Neuron (in vitro differentiated cells): ENCODE data around the gene GTF2H4.

Experiments used
- H2AFZ ChIP-seq: one replicate; pipeline ENCODE4 v1.6.1; 2013; ENCODE audit warnings: low read depth, mild to moderate bottlenecking, inconsistent platforms, low read length, moderate library complexity
- H3K27me3 ChIP-seq: one replicate; pipeline ENCODE4 v1.6.1; 2013; ENCODE audit warnings: low read length; ENCODE audit not compliant: insufficient read depth
- H3K36me3 ChIP-seq: one replicate; pipeline ENCODE4 v1.6.1; 2013; ENCODE audit warnings: low read length; ENCODE audit not compliant: insufficient read depth
- H3K4me1 ChIP-seq: one replicate; pipeline ENCODE4 v1.6.1; 2013; ENCODE audit warnings: low read length; ENCODE audit not compliant: insufficient read depth
- H3K4me3 ChIP-seq: 2 replicates; pipeline ENCODE4 v1.5.1; 2013; ENCODE audit warnings: mild to moderate bottlenecking, low read length, moderate library complexity
- H3K9me3 ChIP-seq: one replicate; pipeline ENCODE4 v1.6.1; 2013; ENCODE audit warnings: low read length

The GTF2H4 gene

GRCh38 chr6:30885999-30886896 lies 21.8 kb upstream of the GTF2H4 start:
- Histone ChIP-seq H3K36me3 (peaks cover 40% of the 10 kb centered on the region), H3K4me3 (peak overlapping the region; percentile 69), H3K27me3 (no peaks in the 10 kb centered on the region), H3K4me1 (peaks cover 45% of the 10 kb centered on the region), H2AFZ (no peak overlapping the region), H3K9me3 (no peaks in the 10 kb centered on the region)

- Histone ChIP-seq H2AFZ (no peak overlapping the region), H3K27me3 (no peaks in the 10 kb centered on the region), H3K36me3 (peaks cover 47% of the 10 kb centered on the region), H3K4me1 (peaks cover 43% of the 10 kb centered on the region), H3K9me3 (no peaks in the 10 kb centered on the region), H3K4me3 (peak overlapping the region; percentile 69)
Measured at GRCh38 chr6:30886897-30887255, 21.1 kb upstream of the GTF2H4 start.

GRCh38 chr6:30887901-30888815 lies 19.8 kb upstream of the GTF2H4 start:
- Histone ChIP-seq H3K27me3 (no peaks in the 10 kb centered on the region), H3K4me1 (peaks cover 33% of the 10 kb centered on the region), H3K4me3 (no peak overlapping the region), H2AFZ (no peak overlapping the region), H3K9me3 (no peaks in the 10 kb centered on the region), H3K36me3 (peaks cover 60% of the 10 kb centered on the region)

- no peak overlapping the region for H2AFZ ChIP-seq
- peaks cover 29% of the 10 kb centered on the region for H3K4me1 ChIP-seq
- no peak overlapping the region for H3K4me3 ChIP-seq
- H3K36me3 ChIP-seq = peaks cover 67% of the 10 kb centered on the region
- no peaks in the 10 kb centered on the region for H3K27me3 ChIP-seq
- no peaks in the 10 kb centered on the region for H3K9me3 ChIP-seq
Measured at GRCh38 chr6:30888816-30889495, 19.1 kb upstream of the GTF2H4 start.

GRCh38 chr6:30889496-30889885 lies 18.5 kb upstream of the GTF2H4 start:
- Histone ChIP-seq H3K4me3 (no peak overlapping the region), H2AFZ (no peak overlapping the region), H3K9me3 (no peaks in the 10 kb centered on the region), H3K36me3 (peaks cover 72% of the 10 kb centered on the region), H3K27me3 (no peaks in the 10 kb centered on the region), H3K4me1 (peaks cover 29% of the 10 kb centered on the region)

- no peaks in the 10 kb centered on the region for H3K27me3 ChIP-seq
- H2AFZ ChIP-seq = no peak overlapping the region
- H3K4me3 ChIP-seq = no peak overlapping the region
- peaks cover 24% of the 10 kb centered on the region for H3K4me1 ChIP-seq
- H3K36me3 ChIP-seq = peaks cover 78% of the 10 kb centered on the region
- H3K9me3 ChIP-seq = no peaks in the 10 kb centered on the region
Measured at GRCh38 chr6:30889921-30890645, 17.9 kb upstream of the GTF2H4 start.

GRCh38 chr6:30890646-30891449 lies 17.2 kb upstream of the GTF2H4 start:
- Histone ChIP-seq H3K4me3 (no peak overlapping the region), H3K4me1 (peaks cover 17% of the 10 kb centered on the region), H3K27me3 (no peaks in the 10 kb centered on the region), H3K36me3 (peaks cover 80% of the 10 kb centered on the region), H2AFZ (no peak overlapping the region), H3K9me3 (no peaks in the 10 kb centered on the region)

GRCh38 chr6:30891450-30891723 lies 16.6 kb upstream of the GTF2H4 start:
- H3K4me1 ChIP-seq = peaks cover 12% of the 10 kb centered on the region
- H3K27me3 ChIP-seq = no peaks in the 10 kb centered on the region
- H2AFZ ChIP-seq = no peak overlapping the region
- H3K4me3 ChIP-seq = no peak overlapping the region
- H3K36me3 ChIP-seq = peaks cover 85% of the 10 kb centered on the region
- H3K9me3 ChIP-seq = no peaks in the 10 kb centered on the region

- no peak overlapping the region for H2AFZ ChIP-seq
- H3K4me3 ChIP-seq = no peak overlapping the region
- H3K9me3 ChIP-seq = no peaks in the 10 kb centered on the region
- peaks cover 6% of the 10 kb centered on the region for H3K4me1 ChIP-seq
- H3K36me3 ChIP-seq = peaks cover 91% of the 10 kb centered on the region
- no peaks in the 10 kb centered on the region for H3K27me3 ChIP-seq
Measured at GRCh38 chr6:30891816-30892538, 16.0 kb upstream of the GTF2H4 start.

- no peaks in the 10 kb centered on the region for H3K4me1 ChIP-seq
- peaks cover 98% of the 10 kb centered on the region for H3K36me3 ChIP-seq
- H2AFZ ChIP-seq = no peak overlapping the region
- H3K27me3 ChIP-seq = no peaks in the 10 kb centered on the region
- no peak overlapping the region for H3K4me3 ChIP-seq
- no peaks in the 10 kb centered on the region for H3K9me3 ChIP-seq
Measured at GRCh38 chr6:30893001-30893591, 14.9 kb upstream of the GTF2H4 start.

- Histone ChIP-seq H3K4me1 (no peaks in the 10 kb centered on the region), H3K4me3 (no peak overlapping the region), H3K36me3 (peaks cover 98% of the 10 kb centered on the region)
Measured at GRCh38 chr6:30893666-30894065, 14.3 kb upstream of the GTF2H4 start.

More at GRCh38 chr6:30893666-30894065, 14.3 kb upstream of the GTF2H4 start:
- Histone ChIP-seq H2AFZ (no peak overlapping the region), H3K9me3 (no peaks in the 10 kb centered on the region), H3K27me3 (no peaks in the 10 kb centered on the region)
